ENCODE measurements around the gene RALGPS1.

The RALGPS1 gene

GRCh38 chr9:127106466-127106855 is 191.9 kb downstream of the RALGPS1 start:
- no peak for DNase-seq

- DNase-seq: no peak
Measured at GRCh38 chr9:127107171-127107928, 192.8 kb downstream of the RALGPS1 start.

- no peak for DNase-seq
Measured at GRCh38 chr9:127107929-127108876, 193.6 kb downstream of the RALGPS1 start.

- no peak for DNase-seq
Measured at GRCh38 chr9:127109212-127109711, 194.7 kb downstream of the RALGPS1 start.

- no peak for DNase-seq
Measured at GRCh38 chr9:127112056-127112455, 197.5 kb downstream of the RALGPS1 start.

- no peak for DNase-seq
Measured at GRCh38 chr9:127112735-127113161, 198.2 kb downstream of the RALGPS1 start.

- DNase-seq: no peak
Measured at GRCh38 chr9:127113191-127113972, 198.8 kb downstream of the RALGPS1 start.

GRCh38 chr9:127114606-127115005 is 200.0 kb downstream of the RALGPS1 start:
- DNase-seq: no peak

- no peak for DNase-seq
Measured at GRCh38 chr9:127116088-127116726, 201.6 kb downstream of the RALGPS1 start.

- DNase-seq: no peak
Measured at GRCh38 chr9:127116957-127117356, 202.4 kb downstream of the RALGPS1 start.

GRCh38 chr9:127117801-127118200 is 203.2 kb downstream of the RALGPS1 start:
- DNase-seq: no peak

- no peak for DNase-seq
Measured at GRCh38 chr9:127118597-127119319, 204.2 kb downstream of the RALGPS1 start.

GRCh38 chr9:127119320-127119709 is 204.7 kb downstream of the RALGPS1 start:
- DNase-seq: no peak

GRCh38 chr9:127121628-127122175 is 207.1 kb downstream of the RALGPS1 start:
- DNase-seq: no peak

- DNase-seq: no peak
Measured at GRCh38 chr9:127122176-127123063, 207.8 kb downstream of the RALGPS1 start, which contains the start of gene ANGPTL2. Gene ANGPTL2 (minus strand): TSS chr9:127122635. CDS start chr9:127108731, 13,904 bp downstream.

- no peak for DNase-seq
Measured at GRCh38 chr9:127123064-127123890, 208.7 kb downstream of the RALGPS1 start.

- no peak for DNase-seq
Measured at GRCh38 chr9:127124111-127124531, 209.5 kb downstream of the RALGPS1 start.

GRCh38 chr9:127124792-127125191 is 210.2 kb downstream of the RALGPS1 start:
- no peak for DNase-seq

- no peak for DNase-seq
Measured at GRCh38 chr9:127126971-127127370, 212.4 kb downstream of the RALGPS1 start.
